ENCODE data around the gene ALDH4A1. TPM values are rescaled to one million over a fixed set of nuclear protein-coding genes. Genes with fewer than 3 reads are reported as not detected.

Gene ALDH4A1
- total RNA-seq, 2 experiments from 2014 or later = 6.1 to 7.6 TPM

- H3K9me2 ChIP-seq (ENCODE audit: insufficient read depth, low read length) = no peaks in the 10 kb centered on the region
Observed at GRCh38 chr1:18928985-18929384, 26.6 kb upstream of the ALDH4A1 start.

GRCh38 chr1:18928406-18928805, 26.1 kb upstream of the ALDH4A1 start:
- no peaks in the 10 kb centered on the region for H3K9me3 ChIP-seq (ENCODE audit: low read length)
- H3K4me3 ChIP-seq (ENCODE audit: low read depth, low read length, poor library complexity, severe bottlenecking) = no peak overlapping the region
- H4K20me1 ChIP-seq (ENCODE audit: insufficient read depth, low read length) = no peaks in the 10 kb centered on the region
- no peaks in the 10 kb centered on the region for H3K79me2 ChIP-seq (ENCODE audit: insufficient read depth, low read depth, low read length)
- POLR2A ChIA-PET = no interaction called here
- H3K36me3 ChIP-seq (ENCODE audit: insufficient read depth, low read length) = no peaks in the 10 kb centered on the region
- no peak for TF ChIP-seq CTCF (conservative IDR thresholded peaks at IDR 0.05; ENCODE audit: low read length)
- no peak for TF ChIP-seq EZH2phosphoT487 (IDR thresholded peaks at IDR 0.05; ENCODE audit: borderline replicate concordance, low read depth, low read length)
- no peak overlapping the region for H3K27ac ChIP-seq (ENCODE audit: low read depth, low read length, poor library complexity, severe bottlenecking)
- DNase-seq (ENCODE audit: low spot score) = no peak
- no peaks in the 10 kb centered on the region for H3K9me2 ChIP-seq (ENCODE audit: insufficient read depth, low read length)
- CTCF ChIA-PET (ENCODE audit: unreplicated experiment) = no interaction called here
- peaks cover 18% of the 10 kb centered on the region for H3K4me1 ChIP-seq (ENCODE audit: insufficient read depth, low read length, poor library complexity, severe bottlenecking)
- no TSS peak for BruUV-seq (replicated peaks)
- H3K4me2 ChIP-seq (ENCODE audit: low read length) = no peak overlapping the region
- intact Hi-C loops (cut with micrococcal nuclease; ENCODE audit: unreplicated experiment) = no loop called here
- H2AFZ ChIP-seq (ENCODE audit: low read length) = no peak overlapping the region

More at GRCh38 chr1:18928985-18929384, 26.6 kb upstream of the ALDH4A1 start:
- no peaks in the 10 kb centered on the region for H3K79me2 ChIP-seq (ENCODE audit: insufficient read depth, low read depth, low read length)
- H3K9me3 ChIP-seq (ENCODE audit: low read length) = no peaks in the 10 kb centered on the region
- intact Hi-C loops (cut with micrococcal nuclease; ENCODE audit: unreplicated experiment) = no loop called here
- no peak for DNase-seq (ENCODE audit: low spot score)
- H3K4me2 ChIP-seq (ENCODE audit: low read length) = no peak overlapping the region
- H3K36me3 ChIP-seq (ENCODE audit: insufficient read depth, low read length) = no peaks in the 10 kb centered on the region
- H3K4me3 ChIP-seq (ENCODE audit: low read depth, low read length, poor library complexity, severe bottlenecking) = no peak overlapping the region
- H3K27ac ChIP-seq (ENCODE audit: low read depth, low read length, poor library complexity, severe bottlenecking) = no peak overlapping the region
- H4K20me1 ChIP-seq (ENCODE audit: insufficient read depth, low read length) = no peaks in the 10 kb centered on the region
- ChIA-PET POLR2A (no interaction called here), CTCF (ENCODE audit: unreplicated experiment) (no interaction called here)
- H3K4me1 ChIP-seq (ENCODE audit: insufficient read depth, low read length, poor library complexity, severe bottlenecking) = peaks cover 18% of the 10 kb centered on the region
- TF ChIP-seq EZH2phosphoT487 (IDR thresholded peaks at IDR 0.05; ENCODE audit: borderline replicate concordance, low read depth, low read length) = no peak
- no peak for TF ChIP-seq CTCF (conservative IDR thresholded peaks at IDR 0.05; ENCODE audit: low read length)
- no TSS peak for BruUV-seq (replicated peaks)
- no peak overlapping the region for H2AFZ ChIP-seq (ENCODE audit: low read length)

- H3K4me1 ChIP-seq (ENCODE audit: insufficient read depth, low read length, poor library complexity, severe bottlenecking) = peaks cover 18% of the 10 kb centered on the region
- H4K20me1 ChIP-seq (ENCODE audit: insufficient read depth, low read length) = no peaks in the 10 kb centered on the region
- ChIA-PET POLR2A (interaction anchor here (0.6 to 1.2 kb wide), 2 partner anchors 16 to 110 kb away, joined by 3 to 5 read pairs; no protein-coding TSS in a partner anchor), CTCF (ENCODE audit: unreplicated experiment) (interaction anchor here (0.7 kb wide), 1 partner anchor 11 kb away, joined by 4 read pairs; no protein-coding TSS in a partner anchor)
- no peak overlapping the region for H2AFZ ChIP-seq (ENCODE audit: low read length)
- no peaks in the 10 kb centered on the region for H3K36me3 ChIP-seq (ENCODE audit: insufficient read depth, low read length)
- no peaks in the 10 kb centered on the region for H3K9me2 ChIP-seq (ENCODE audit: insufficient read depth, low read length)
- BruUV-seq (replicated peaks) = no TSS peak
- no peaks in the 10 kb centered on the region for H3K9me3 ChIP-seq (ENCODE audit: low read length)
- H3K4me3 ChIP-seq (ENCODE audit: low read depth, low read length, poor library complexity, severe bottlenecking) = no peak overlapping the region
- no peak for TF ChIP-seq EZH2phosphoT487 (IDR thresholded peaks at IDR 0.05; ENCODE audit: borderline replicate concordance, low read depth, low read length)
- TF ChIP-seq CTCF (conservative IDR thresholded peaks at IDR 0.05; ENCODE audit: low read length) = no peak
- DNase-seq (ENCODE audit: low spot score) = peak; percentile 43
- H3K27ac ChIP-seq (ENCODE audit: low read depth, low read length, poor library complexity, severe bottlenecking) = no peak overlapping the region
- no peaks in the 10 kb centered on the region for H3K79me2 ChIP-seq (ENCODE audit: insufficient read depth, low read depth, low read length)
- peak overlapping the region; percentile 45 for H3K4me2 ChIP-seq (ENCODE audit: low read length)
- intact Hi-C loops (cut with micrococcal nuclease; ENCODE audit: unreplicated experiment) = no loop called here
Observed at GRCh38 chr1:18927654-18928272, 25.4 kb upstream of the ALDH4A1 start.
